ENCODE data around the gene GLE1. TPM values are rescaled to one million over a fixed set of nuclear protein-coding genes. Genes with fewer than 3 reads are reported as not detected.
A peak's percentile ranks its signal among the peaks of the same experiment; 100 is the strongest.

Gene GLE1
- total RNA-seq, 1 experiment from 2014 or later: 36.6 TPM

- TF ChIP-seq REST (IDR thresholded peaks at IDR 0.05; ENCODE audit: low read depth) (no peak), JUND (IDR thresholded peaks at IDR 0.05) (peak; percentile 64)
- TF ChIP-seq, protein P1, sequence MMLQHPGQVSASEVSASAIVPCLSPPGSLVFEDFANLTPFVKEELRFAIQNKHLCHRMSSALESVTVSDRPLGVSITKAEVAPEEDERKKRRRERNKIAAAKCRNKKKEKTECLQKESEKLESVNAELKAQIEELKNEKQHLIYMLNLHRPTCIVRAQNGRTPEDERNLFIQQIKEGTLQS (IDR thresholded peaks at IDR 0.05): peak; percentile 76; the same call in 1 of the 2 replicates
These were observed 50.7 kb downstream of the GLE1 start (continued) for GRCh38 chr9:128555180-128555721.

- CTCF ChIA-PET: interaction anchor here (1.1 kb wide), 1 partner anchor 79 kb away, joined by 3 read pairs; no protein-coding TSS in a partner anchor
- no peak for DNase-seq (ENCODE audit: low read depth, low spot score)
These were observed 51.8 kb downstream of the GLE1 start for GRCh38 chr9:128556276-128556675.

More at GRCh38 chr9:128556276-128556675, 51.8 kb downstream of the GLE1 start:
- TF ChIP-seq POLR2A (IDR thresholded peaks at IDR 0.05; ENCODE audit: borderline replicate concordance, extremely low read depth, insufficient read depth, insufficient read length): no peak
- no peak for TF ChIP-seq EZH2 (IDR thresholded peaks at IDR 0.05)
- no peak for TF ChIP-seq REST (IDR thresholded peaks at IDR 0.05; ENCODE audit: low read depth)
- no peak for TF ChIP-seq ZNF274 (IDR thresholded peaks at IDR 0.05; ENCODE audit: low read depth, low read length)
- no peak for TF ChIP-seq EZH2phosphoT487 (IDR thresholded peaks at IDR 0.05; ENCODE audit: borderline replicate concordance)
- no peak for TF ChIP-seq FOSL1 (IDR thresholded peaks at IDR 0.05; ENCODE audit: low read depth)
- TF ChIP-seq CBX3 (IDR thresholded peaks at IDR 0.05; ENCODE audit: low read depth): no peak
- no peak for TF ChIP-seq SP1 (IDR thresholded peaks at IDR 0.05; ENCODE audit: low read depth)
- TF ChIP-seq MAX (IDR thresholded peaks at IDR 0.05): no peak
- TF ChIP-seq EGR1 (IDR thresholded peaks at IDR 0.05; ENCODE audit: low read depth): no peak
- no peak for TF ChIP-seq RAD21 (IDR thresholded peaks at IDR 0.05; ENCODE audit: low read depth)
- TF ChIP-seq JUND (IDR thresholded peaks at IDR 0.05): no peak
- TF ChIP-seq, protein P2, sequence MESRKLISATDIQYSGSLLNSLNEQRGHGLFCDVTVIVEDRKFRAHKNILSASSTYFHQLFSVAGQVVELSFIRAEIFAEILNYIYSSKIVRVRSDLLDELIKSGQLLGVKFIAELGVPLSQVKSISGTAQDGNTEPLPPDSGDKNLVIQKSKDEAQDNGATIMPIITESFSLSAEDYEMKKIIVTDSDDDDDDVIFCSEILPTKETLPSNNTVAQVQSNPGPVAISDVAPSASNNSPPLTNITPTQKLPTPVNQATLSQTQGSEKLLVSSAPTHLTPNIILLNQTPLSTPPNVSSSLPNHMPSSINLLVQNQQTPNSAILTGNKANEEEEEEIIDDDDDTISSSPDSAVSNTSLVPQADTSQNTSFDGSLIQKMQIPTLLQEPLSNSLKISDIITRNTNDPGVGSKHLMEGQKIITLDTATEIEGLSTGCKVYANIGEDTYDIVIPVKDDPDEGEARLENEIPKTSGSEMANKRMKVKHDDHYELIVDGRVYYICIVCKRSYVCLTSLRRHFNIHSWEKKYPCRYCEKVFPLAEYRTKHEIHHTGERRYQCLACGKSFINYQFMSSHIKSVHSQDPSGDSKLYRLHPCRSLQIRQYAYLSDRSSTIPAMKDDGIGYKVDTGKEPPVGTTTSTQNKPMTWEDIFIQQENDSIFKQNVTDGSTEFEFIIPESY (IDR thresholded peaks at IDR 0.05; ENCODE audit: extremely low read depth, insufficient replicate concordance, low read length): no peak
- no peak for TF ChIP-seq SRF (IDR thresholded peaks at IDR 0.05; ENCODE audit: low read depth)
- no peak for TF ChIP-seq SIN3A (IDR thresholded peaks at IDR 0.05; ENCODE audit: low read depth)
- no TSS peak for BruUV-seq (replicated peaks)
- Histone ChIP-seq H3K79me2 (ENCODE audit: insufficient read depth, low read length) (peaks cover 83% of the 10 kb centered on the region), H3K27ac (ENCODE audit: low read depth, low read length) (no peak overlapping the region), H4K20me1 (ENCODE audit: insufficient read depth) (peaks cover 10% of the 10 kb centered on the region; the same call in 1 of the 2 replicates), H3K27me3 (ENCODE audit: insufficient read depth, low read length) (no peaks in the 10 kb centered on the region), H3K36me3 (ENCODE audit: control insufficient read depth in 1 of 2, insufficient read depth in 2 of 2, low read length in 2 of 2) (no peaks in the 10 kb centered on the region; a peak in 1 of 4 replicates), H3K4me3 (replicated peaks in 1 of 2; ENCODE audit: low read depth in 1 of 2, low read length in 2 of 2) (no peak overlapping the region), H3K4me2 (ENCODE audit: low read length) (peak overlapping the region; percentile 88), H3K9me2 (ENCODE audit: insufficient read depth) (no peaks in the 10 kb centered on the region), H3K9me3 (ENCODE audit: control insufficient read depth in 1 of 2, insufficient read depth in 1 of 2, low read depth in 1 of 2, low read length in 2 of 2) (no peaks in the 10 kb centered on the region), H3K4me1 (ENCODE audit: control insufficient read depth in 1 of 2, insufficient read depth in 2 of 2, low read length in 2 of 2) (peaks cover 51 to 67% of the 10 kb centered on the region in 2 experiments), H3K9ac (ENCODE audit: low read length) (no peak overlapping the region), H2AFZ (ENCODE audit: low read depth, low read length, poor library complexity, severe bottlenecking) (no peak overlapping the region)
- POLR2A ChIA-PET: no interaction called here
- RAD21 ChIA-PET (ENCODE audit: low non-redundant PET in 1 of 2, low total read pairs in 2 of 2, uncharacterized antibody in 2 of 2, unreplicated experiment in 2 of 2): no interaction called here
- ATAC-seq: no peak
- intact Hi-C loops (cut with micrococcal nuclease): loop anchor here (10.0 kb wide), 1 partner anchor 261 kb away; no protein-coding TSS in a partner anchor
